GM12892 (cell line): ENCODE data around the gene RIMS4.

Experiments
- DNase-seq: peaks from one replicate; pipeline ENCODE4 v3.0.0; 2011; ENCODE audit not compliant: insufficient read length
- FAIRE-seq: peaks from 2 replicates; lab custom pipeline; 2011; peaks lifted over from hg19 to GRCh38; lab: Jason Lieb, UNC
- POLR2A ChIP-seq: IDR thresholded peaks from 2 replicates; pipeline ENCODE4 v1.6.1; 2011; ENCODE audit warnings: low read depth, low read length, control low read depth
- POLR2AphosphoS5 ChIP-seq: IDR thresholded peaks from 2 replicates; pipeline ENCODE4 v1.6.1; 2011; ENCODE audit warnings: low read depth, low read length, control low read depth
- TAF1 ChIP-seq: IDR thresholded peaks from 2 replicates; pipeline ENCODE4 v1.6.1; 2011; ENCODE audit warnings: low read depth, mild to moderate bottlenecking, control low read depth, low read length, borderline replicate concordance

Gene RIMS4

GRCh38 chr20:44805335-44805978 lies 4.9 kb downstream of the RIMS4 start:
- TF ChIP-seq POLR2A, result no peak
- no peak for TF ChIP-seq POLR2AphosphoS5
- TF ChIP-seq TAF1, result no peak
- no peak for DNase-seq
- no peak for FAIRE-seq

GRCh38 chr20:44803383-44803941 lies 6.9 kb downstream of the RIMS4 start:
- no peak for TF ChIP-seq POLR2A
- no peak for TF ChIP-seq POLR2AphosphoS5
- TF ChIP-seq TAF1, result no peak
- FAIRE-seq, result no peak
- DNase-seq, result no peak

DNA sequence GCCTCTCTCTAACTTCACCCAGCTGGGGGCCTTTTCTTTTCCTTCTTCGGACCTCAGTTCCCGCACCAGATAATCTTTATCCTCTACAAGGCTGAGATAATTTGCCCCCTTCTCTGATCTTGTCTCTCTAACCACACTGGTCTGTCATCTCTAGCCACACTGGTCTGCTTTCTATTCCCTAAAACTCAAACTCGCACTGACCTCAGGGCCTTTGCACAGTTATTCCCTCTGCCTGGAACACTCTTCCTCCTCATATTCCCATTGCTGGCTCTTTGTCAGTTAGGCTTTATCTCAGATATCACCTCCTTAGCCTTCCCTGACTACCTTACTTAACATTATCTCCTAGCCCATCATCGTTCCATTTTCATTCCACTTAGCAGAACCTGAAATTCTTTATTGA lies 7.6 kb downstream of the RIMS4 start:
- TF ChIP-seq TAF1, result no peak
- no peak for TF ChIP-seq POLR2AphosphoS5
- TF ChIP-seq POLR2A, result no peak
- DNase-seq (no peak), FAIRE-seq (no peak)

GRCh38 chr20:44800391-44801046 lies 9.8 kb downstream of the RIMS4 start:
- no peak for FAIRE-seq
- TF ChIP-seq POLR2AphosphoS5 (no peak), POLR2A (no peak), TAF1 (no peak)
- DNase-seq, result no peak

- TF ChIP-seq TAF1 (no peak), POLR2AphosphoS5 (no peak), POLR2A (no peak)
- no peak for FAIRE-seq
- DNase-seq, result no peak
Observed at GRCh38 chr20:44799691-44800090, 10.7 kb downstream of the RIMS4 start.

- DNase-seq, result no peak
- FAIRE-seq, result no peak
- no peak for TF ChIP-seq TAF1
- TF ChIP-seq POLR2AphosphoS5, result no peak
- no peak for TF ChIP-seq POLR2A
Observed at GRCh38 chr20:44796758-44797457, 13.4 kb downstream of the RIMS4 start.

- no peak for TF ChIP-seq POLR2AphosphoS5
- TF ChIP-seq POLR2A, result no peak
- TF ChIP-seq TAF1, result no peak
- FAIRE-seq (no peak), DNase-seq (no peak)
Observed at GRCh38 chr20:44796311-44796710, 14.0 kb downstream of the RIMS4 start.

GRCh38 chr20:44795836-44796235 lies 14.5 kb downstream of the RIMS4 start:
- FAIRE-seq, result no peak
- no peak for DNase-seq
- TF ChIP-seq POLR2AphosphoS5 (no peak), TAF1 (no peak), POLR2A (no peak)

DNA sequence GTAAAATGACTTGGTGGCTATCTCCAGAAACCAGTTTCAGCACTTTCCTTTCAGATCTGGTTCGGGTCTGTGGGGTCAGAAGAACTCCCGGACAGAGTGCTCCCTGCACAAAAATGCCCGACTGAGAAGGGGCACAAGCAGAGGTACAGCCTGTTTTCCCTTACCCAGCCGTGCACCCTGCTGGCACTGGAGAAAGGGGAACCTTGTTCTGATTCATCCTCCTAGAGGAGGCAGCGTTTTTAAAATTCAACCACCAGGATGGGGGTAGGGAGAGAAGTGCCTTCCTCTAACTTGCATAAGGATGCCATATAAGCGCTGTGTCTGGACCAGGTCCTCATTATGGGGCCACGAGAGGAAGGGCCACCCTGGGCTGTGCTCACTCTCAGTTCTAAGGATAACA lies 17.6 kb downstream of the RIMS4 start:
- DNase-seq (no peak), FAIRE-seq (no peak)
- TF ChIP-seq POLR2A (no peak), POLR2AphosphoS5 (no peak), TAF1 (no peak)

GRCh38 chr20:44790638-44791393 lies 19.5 kb downstream of the RIMS4 start:
- no peak for TF ChIP-seq POLR2AphosphoS5
- TF ChIP-seq TAF1, result no peak
- no peak for TF ChIP-seq POLR2A
- no peak for FAIRE-seq
- DNase-seq, result no peak

DNA sequence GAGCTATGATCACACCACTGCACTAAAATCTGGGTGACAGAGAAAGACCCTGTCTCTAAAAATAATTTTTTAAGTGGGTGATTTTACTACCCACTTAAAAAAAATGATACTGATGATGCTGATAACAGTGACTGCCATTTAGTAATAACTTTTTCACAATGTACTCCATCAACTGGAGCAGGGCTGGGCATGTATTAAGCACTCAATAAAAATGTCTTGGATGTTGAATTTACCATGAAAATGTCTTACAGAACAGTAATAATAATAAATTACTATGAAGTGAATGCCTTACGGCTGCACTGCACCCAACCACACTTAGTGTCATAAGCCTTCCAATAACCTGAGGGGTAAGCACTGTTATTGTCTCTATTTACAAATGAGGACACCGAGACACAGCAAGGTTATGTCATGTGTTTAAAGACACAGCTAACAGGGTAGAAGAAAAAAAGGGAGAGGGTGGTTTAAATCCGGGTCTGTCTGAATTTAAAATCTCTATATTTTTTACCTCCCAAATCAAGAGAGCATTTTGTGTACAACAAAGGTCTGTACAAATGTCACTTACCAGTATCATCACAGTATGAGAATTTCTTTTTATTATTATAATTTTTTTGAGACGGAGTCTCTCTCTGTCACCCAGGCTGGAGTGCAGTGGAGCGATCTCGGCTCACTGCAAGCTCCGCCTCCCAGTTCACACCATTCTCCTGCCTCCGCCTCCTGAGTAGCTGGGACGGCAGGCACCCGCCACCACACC lies 21.5 kb downstream of the RIMS4 start:
- no peak for FAIRE-seq
- TF ChIP-seq POLR2AphosphoS5 (no peak), POLR2A (no peak), TAF1 (no peak)
- DNase-seq, result no peak

DNA sequence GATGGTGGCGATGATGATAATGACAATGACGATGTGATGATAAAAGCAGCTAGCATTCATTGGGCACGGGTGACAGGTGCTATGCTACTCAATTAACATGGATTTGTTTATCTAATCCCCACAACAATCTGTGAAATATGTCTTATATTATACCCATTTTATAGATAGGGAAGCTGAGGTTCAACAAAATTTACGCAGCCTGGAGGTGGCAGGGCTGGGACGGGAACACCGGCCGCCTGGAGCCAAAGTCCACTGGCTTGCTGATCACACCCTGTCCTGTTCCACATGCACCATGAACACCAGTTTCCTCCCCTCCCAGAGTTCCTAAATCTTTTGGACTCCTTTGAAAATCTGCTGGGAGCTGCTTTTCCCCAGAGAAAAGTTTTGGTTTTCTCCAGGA lies 23.0 kb downstream of the RIMS4 start:
- FAIRE-seq (no peak), DNase-seq (no peak)
- no peak for TF ChIP-seq TAF1
- TF ChIP-seq POLR2A, result no peak
